HG03571 (cell line): Measurements from ENCODE around the gene CCDC92.

Experiments used
- ATAC-seq: cut with Tn5 transposase; IDR thresholded peaks from one replicate; pipeline ENCODE4 v1.9.1; 2021; ENCODE audit not compliant: unreplicated experiment

The CCDC92 gene

GRCh38 chr12:123976227-123976826 lies 3.7 kb upstream of the CCDC92 start:
- no peak for ATAC-seq

GRCh38 chr12:123973552-123974341 lies 1.1 kb upstream of the CCDC92 start:
- ATAC-seq: peak; percentile 19

GRCh38 chr12:123971770-123972456 lies 718 bp downstream of the CCDC92 start:
- peak; percentile 10 for ATAC-seq

GRCh38 chr12:123971449-123971769 lies 1.2 kb downstream of the CCDC92 start:
- ATAC-seq: no peak

- no peak for ATAC-seq
Measured at GRCh38 chr12:123967121-123967586, 5.5 kb downstream of the CCDC92 start.

- no peak for ATAC-seq
Measured at GRCh38 chr12:123966596-123966995, 6.0 kb downstream of the CCDC92 start.

GRCh38 chr12:123965382-123965781 lies 7.2 kb downstream of the CCDC92 start:
- ATAC-seq: no peak

GRCh38 chr12:123963821-123964220 lies 8.8 kb downstream of the CCDC92 start:
- no peak for ATAC-seq

- ATAC-seq: no peak
Measured at GRCh38 chr12:123962513-123962912, 10.1 kb downstream of the CCDC92 start.

GRCh38 chr12:123961585-123962345 lies 10.9 kb downstream of the CCDC92 start:
- ATAC-seq: no peak

GRCh38 chr12:123960856-123961255 lies 11.8 kb downstream of the CCDC92 start:
- no peak for ATAC-seq

- ATAC-seq: no peak
Measured at GRCh38 chr12:123960029-123960735, 12.4 kb downstream of the CCDC92 start.

- ATAC-seq: no peak
Measured at GRCh38 chr12:123958876-123959275, 13.8 kb downstream of the CCDC92 start.

GRCh38 chr12:123958462-123958861 lies 14.2 kb downstream of the CCDC92 start:
- ATAC-seq: no peak

GRCh38 chr12:123957196-123957595 lies 15.4 kb downstream of the CCDC92 start:
- ATAC-seq: no peak

GRCh38 chr12:123956249-123956648 lies 16.4 kb downstream of the CCDC92 start:
- ATAC-seq: no peak

- no peak for ATAC-seq
Measured at GRCh38 chr12:123954647-123955350, 17.8 kb downstream of the CCDC92 start.

- no peak for ATAC-seq
Measured at GRCh38 chr12:123952037-123952436, 20.6 kb downstream of the CCDC92 start.

GRCh38 chr12:123951467-123951866 lies 21.2 kb downstream of the CCDC92 start:
- ATAC-seq: no peak
